GOT3 (cell line): ENCODE results near the gene UGT8.

Experiments
- DNase-seq: peaks from one replicate; lab custom pipeline; 2025; ENCODE audit warnings: mixed read lengths; lab: John Stamatoyannopoulos, UW

Gene UGT8

GRCh38 chr4:114691865-114692264 is 93.3 kb downstream of the UGT8 start:
- no peak for DNase-seq

GRCh38 chr4:114692958-114693357 is 94.4 kb downstream of the UGT8 start:
- DNase-seq = no peak

- no peak for DNase-seq
These were observed 96.2 kb downstream of the UGT8 start for GRCh38 chr4:114694770-114695169.

- no peak for DNase-seq
These were observed 99.6 kb downstream of the UGT8 start for GRCh38 chr4:114698231-114698630.

- DNase-seq = no peak
These were observed 102.9 kb downstream of the UGT8 start for GRCh38 chr4:114701491-114701890.

GRCh38 chr4:114717432-114717831 is 118.8 kb downstream of the UGT8 start:
- DNase-seq = no peak

- DNase-seq = no peak
These were observed 126.5 kb downstream of the UGT8 start for GRCh38 chr4:114725066-114725465.

- DNase-seq = no peak
These were observed 128.9 kb downstream of the UGT8 start for GRCh38 chr4:114727461-114727860.
